NT2/D1 (cell line): Measurements from ENCODE around the gene CRISPLD2.

Source experiments
- DNase-seq: peaks from one replicate; pipeline ENCODE4 v3.0.0-alpha.2; 2011; ENCODE audit warnings: low read depth, low spot score
- H3K27me3 ChIP-seq: 2 replicates; pipeline ENCODE4 v1.6.0; 2011; ENCODE audit warnings: mild to moderate bottlenecking; ENCODE audit not compliant: insufficient read length, insufficient read depth
- H3K36me3 ChIP-seq: 2 replicates; pipeline ENCODE4 v1.6.1; 2011; ENCODE audit warnings: mild to moderate bottlenecking, low read length, mixed read lengths; ENCODE audit not compliant: insufficient read depth, insufficient read length
- H3K4me1 ChIP-seq: 2 replicates; pipeline ENCODE4 v1.5.1; 2011; ENCODE audit not compliant: insufficient read depth, insufficient read length
- H3K4me3 ChIP-seq: 2 replicates; pipeline ENCODE4 v1.5.1; 2011; ENCODE audit warnings: low read depth; ENCODE audit not compliant: insufficient read length
- H3K9ac ChIP-seq: 2 replicates; pipeline ENCODE4 v1.6.0; 2011; ENCODE audit warnings: low read depth; ENCODE audit not compliant: insufficient read length
- H3K9me3 ChIP-seq: 2 replicates; pipeline ENCODE4 v1.5.1; 2011; ENCODE audit warnings: mild to moderate bottlenecking, low read length; ENCODE audit not compliant: insufficient read depth
- SUZ12 ChIP-seq: IDR thresholded peaks from 2 replicates; pipeline ENCODE4 v1.6.1; 2011; ENCODE audit not compliant: insufficient read length, insufficient read depth; ENCODE audit errors: extremely low read depth
- YY1 ChIP-seq: IDR thresholded peaks from 2 replicates; pipeline ENCODE4 v1.6.1; 2011; ENCODE audit not compliant: insufficient read length, insufficient read depth
- ZNF274 ChIP-seq: IDR thresholded peaks from 2 replicates; pipeline ENCODE4 v1.6.1; 2011; ENCODE audit warnings: mild to moderate bottlenecking, low read depth, low read length

Gene CRISPLD2

DNA sequence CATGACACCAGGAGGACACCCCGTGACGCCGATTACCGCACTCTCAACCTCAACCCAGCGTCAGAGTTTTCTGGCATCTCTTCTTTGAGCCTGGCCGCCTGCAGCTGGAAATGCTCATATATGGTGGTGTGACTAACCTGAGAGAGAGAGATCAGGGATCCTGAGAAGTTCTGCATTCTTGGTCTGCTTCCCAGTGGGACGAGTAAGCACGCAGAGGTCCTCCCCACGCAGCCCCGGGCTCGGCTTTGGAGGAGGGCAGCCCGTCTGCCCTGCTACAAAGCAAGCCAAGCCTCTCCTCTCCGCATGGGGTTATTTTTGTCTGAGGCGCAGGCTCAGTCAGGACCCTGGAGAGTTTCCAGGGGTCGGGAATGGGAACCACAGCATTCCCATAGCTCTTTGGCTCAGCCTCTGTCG, 16.5 kb downstream of the CRISPLD2 start:
- Histone ChIP-seq H3K4me1 (peaks cover 17% of the 10 kb centered on the region), H3K4me3 (no peak overlapping the region), H3K9ac (no peak overlapping the region), H3K36me3 (peaks cover 5% of the 10 kb centered on the region), H3K27me3 (no peaks in the 10 kb centered on the region), H3K9me3 (no peaks in the 10 kb centered on the region)
- peak; percentile 70 for DNase-seq
- no peak for TF ChIP-seq SUZ12
- TF ChIP-seq YY1 = no peak
- no peak for TF ChIP-seq ZNF274

DNA sequence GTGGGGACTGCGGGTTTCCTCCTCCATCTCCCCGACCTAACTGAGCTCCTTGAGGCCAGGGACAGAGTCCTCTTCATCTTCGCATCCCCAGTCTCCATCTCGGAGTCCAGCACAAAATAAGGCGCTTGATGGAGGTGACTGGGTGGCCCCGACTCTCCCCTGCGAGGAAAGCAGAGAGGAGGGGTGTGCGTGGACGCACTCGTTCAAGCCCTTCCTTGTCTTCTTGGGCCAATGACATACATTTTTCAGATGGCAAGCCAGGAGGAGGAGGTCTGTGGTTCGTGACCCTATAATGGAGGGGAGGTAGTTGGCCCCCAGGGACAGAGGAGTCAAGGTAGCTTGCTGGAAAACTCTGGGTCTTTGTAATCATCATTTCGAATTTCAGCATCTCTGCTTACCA, 17.2 kb downstream of the CRISPLD2 start:
- Histone ChIP-seq H3K9me3 (no peaks in the 10 kb centered on the region), H3K4me1 (peaks cover 17% of the 10 kb centered on the region), H3K9ac (no peak overlapping the region), H3K27me3 (no peaks in the 10 kb centered on the region), H3K36me3 (peaks cover 5% of the 10 kb centered on the region), H3K4me3 (no peak overlapping the region)
- DNase-seq = no peak
- TF ChIP-seq ZNF274 = no peak
- TF ChIP-seq SUZ12 = no peak
- no peak for TF ChIP-seq YY1

- no peak for TF ChIP-seq YY1
- TF ChIP-seq ZNF274 = no peak
- TF ChIP-seq SUZ12 = no peak
- Histone ChIP-seq H3K4me3 (no peak overlapping the region), H3K27me3 (no peaks in the 10 kb centered on the region), H3K36me3 (peaks cover 5% of the 10 kb centered on the region), H3K9ac (no peak overlapping the region), H3K4me1 (peaks cover 29% of the 10 kb centered on the region), H3K9me3 (no peaks in the 10 kb centered on the region)
- DNase-seq = no peak
These were observed 18.7 kb downstream of the CRISPLD2 start for GRCh38 chr16:84838383-84838948.

GRCh38 chr16:84839054-84839453, 19.3 kb downstream of the CRISPLD2 start:
- Histone ChIP-seq H3K36me3 (peaks cover 5% of the 10 kb centered on the region), H3K4me3 (no peak overlapping the region), H3K9me3 (no peaks in the 10 kb centered on the region), H3K4me1 (peaks cover 35% of the 10 kb centered on the region), H3K27me3 (no peaks in the 10 kb centered on the region), H3K9ac (peak overlapping the region; percentile 26)
- no peak for TF ChIP-seq ZNF274
- TF ChIP-seq SUZ12 = no peak
- TF ChIP-seq YY1 = no peak
- DNase-seq = no peak

GRCh38 chr16:84839956-84840355, 20.2 kb downstream of the CRISPLD2 start:
- peaks cover 42% of the 10 kb centered on the region for H3K4me1 ChIP-seq
- TF ChIP-seq SUZ12 = no peak
- no peak for TF ChIP-seq YY1
- no peak for TF ChIP-seq ZNF274
- no peaks in the 10 kb centered on the region for H3K9me3 ChIP-seq
- no peak overlapping the region for H3K9ac ChIP-seq
- no peak overlapping the region for H3K4me3 ChIP-seq
- no peaks in the 10 kb centered on the region for H3K27me3 ChIP-seq
- DNase-seq = no peak
- peaks cover 5% of the 10 kb centered on the region for H3K36me3 ChIP-seq

DNA sequence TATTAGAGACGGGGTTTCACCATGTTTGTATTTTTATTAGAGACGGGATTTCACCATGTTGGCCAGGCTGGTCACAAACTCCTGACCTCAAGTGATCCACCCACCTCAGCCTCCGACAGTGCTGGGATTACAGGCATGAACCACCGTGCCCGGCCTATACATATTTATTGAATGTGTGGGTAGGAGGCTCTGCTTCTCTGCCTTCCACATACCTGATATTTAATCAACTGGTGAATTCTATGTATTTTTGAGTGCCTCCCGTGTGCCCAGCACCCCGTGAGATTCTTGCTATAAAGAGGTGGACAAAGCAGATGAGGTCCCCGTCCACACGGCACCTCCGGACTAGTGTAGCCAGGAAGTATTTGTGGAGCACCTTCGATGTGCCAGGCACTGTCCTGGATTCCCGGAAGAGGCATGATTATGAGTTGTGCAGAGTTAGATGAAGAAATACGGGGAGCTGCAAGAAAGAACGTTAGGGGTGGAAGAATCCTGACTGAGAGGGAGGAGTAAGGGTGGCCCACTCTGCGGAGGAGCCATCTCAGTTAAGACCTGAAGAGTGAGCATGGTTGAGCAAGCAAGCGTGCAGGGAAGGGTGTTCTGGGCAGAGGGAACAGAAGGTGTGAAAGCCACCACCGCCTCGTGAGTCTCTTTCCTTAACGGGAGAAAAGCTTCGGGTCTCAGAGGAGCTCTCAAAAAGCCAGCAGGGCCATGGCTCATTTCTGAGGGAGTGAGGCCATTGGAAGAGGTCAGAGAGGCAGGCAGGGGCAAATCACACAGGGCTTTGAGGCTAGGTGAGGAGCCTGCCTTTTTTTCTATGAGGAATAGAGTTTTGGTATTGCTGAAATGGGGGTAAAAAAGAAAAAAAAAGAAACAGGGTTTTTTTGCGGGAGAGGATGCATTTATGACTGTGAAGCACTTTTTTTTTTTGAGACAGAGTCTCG, 21.2 kb downstream of the CRISPLD2 start:
- no peaks in the 10 kb centered on the region for H3K27me3 ChIP-seq
- no peak for DNase-seq
- TF ChIP-seq YY1 (no peak), SUZ12 (no peak), ZNF274 (no peak)
- no peaks in the 10 kb centered on the region for H3K9me3 ChIP-seq
- no peak overlapping the region for H3K4me3 ChIP-seq
- H3K36me3 ChIP-seq = peaks cover 5% of the 10 kb centered on the region
- peaks cover 50% of the 10 kb centered on the region for H3K4me1 ChIP-seq
- peak overlapping the region; percentile 26 for H3K9ac ChIP-seq

DNA sequence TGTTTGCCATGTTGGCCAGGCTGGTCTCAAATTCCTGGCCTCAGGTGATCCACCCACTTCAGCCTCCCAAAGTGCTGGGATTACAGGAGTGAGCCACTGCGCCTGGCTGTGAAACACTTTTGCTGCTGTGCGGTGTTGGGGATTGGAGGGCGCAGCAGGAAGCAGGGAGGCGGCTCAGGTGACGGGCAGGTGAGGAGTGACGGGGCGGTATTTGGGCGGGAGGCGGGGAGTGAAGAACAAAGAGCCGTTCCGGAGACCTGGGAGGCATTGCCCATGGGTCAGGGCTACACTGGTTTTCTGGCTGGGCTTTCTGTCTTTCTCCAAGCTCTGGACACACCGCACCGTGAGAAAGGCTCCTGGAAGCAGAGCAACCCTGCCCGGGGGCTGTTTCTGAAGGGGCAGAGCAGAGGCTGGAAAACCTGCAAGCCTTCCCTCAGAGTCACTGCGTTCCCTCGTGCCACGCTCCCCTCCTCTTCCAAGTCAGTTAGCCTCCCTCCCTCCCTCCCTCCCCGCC, 22.1 kb downstream of the CRISPLD2 start:
- peak overlapping the region; percentile 81 for H3K9ac ChIP-seq
- H3K36me3 ChIP-seq = peaks cover 5% of the 10 kb centered on the region
- H3K4me1 ChIP-seq = peaks cover 48% of the 10 kb centered on the region
- no peak for TF ChIP-seq ZNF274
- TF ChIP-seq SUZ12 = no peak
- no peak for TF ChIP-seq YY1
- no peaks in the 10 kb centered on the region for H3K27me3 ChIP-seq
- H3K9me3 ChIP-seq = no peaks in the 10 kb centered on the region
- peak overlapping the region; percentile 39 for H3K4me3 ChIP-seq
- no peak for DNase-seq
